ENCODE data around the gene SULT1C2. TPM values are rescaled to one million over a fixed set of nuclear protein-coding genes. Genes with fewer than 3 reads are reported as not detected.

Gene SULT1C2
- total and polyA plus RNA-seq, 2 of the 13 experiments (the other 11 are each of a cell fraction or from before 2014, with no cell fraction given), result 4.0 to 6.2 TPM

DNA sequence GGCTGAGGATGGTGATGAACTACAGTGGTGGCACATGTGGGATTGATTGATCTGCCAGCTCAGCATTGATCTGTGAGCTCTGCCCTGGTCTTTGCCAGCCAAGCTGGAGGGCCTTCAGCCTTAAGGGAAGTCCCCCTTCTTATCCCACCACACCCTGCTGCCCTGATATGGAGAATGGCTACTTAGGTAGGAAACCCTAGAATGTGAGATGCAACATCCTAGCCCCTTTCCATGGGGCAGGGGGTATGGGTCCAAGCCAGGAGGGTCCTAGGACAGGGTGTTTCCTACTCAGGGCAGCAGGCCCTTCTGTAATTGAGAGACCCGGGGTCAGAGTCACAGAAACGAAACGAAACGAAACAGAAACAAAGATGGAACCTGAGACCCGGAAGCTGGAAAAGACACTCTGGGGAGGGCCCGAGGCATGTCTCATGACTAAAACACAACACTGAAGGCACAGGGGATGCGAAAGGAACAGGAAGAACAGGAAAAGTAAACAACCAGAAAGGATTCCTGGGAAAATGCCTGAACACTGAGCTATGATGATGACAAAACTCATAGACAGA, 16.9 kb upstream of the SULT1C2 start (continued):
- TF ChIP-seq E2F1 (CRISPR knock-in tag; IDR thresholded peaks at IDR 0.05), result no peak
- TF ChIP-seq ZNF580 (CRISPR knock-in tag; IDR thresholded peaks at IDR 0.05; ENCODE audit: borderline replicate concordance, low read depth), result no peak

DNA sequence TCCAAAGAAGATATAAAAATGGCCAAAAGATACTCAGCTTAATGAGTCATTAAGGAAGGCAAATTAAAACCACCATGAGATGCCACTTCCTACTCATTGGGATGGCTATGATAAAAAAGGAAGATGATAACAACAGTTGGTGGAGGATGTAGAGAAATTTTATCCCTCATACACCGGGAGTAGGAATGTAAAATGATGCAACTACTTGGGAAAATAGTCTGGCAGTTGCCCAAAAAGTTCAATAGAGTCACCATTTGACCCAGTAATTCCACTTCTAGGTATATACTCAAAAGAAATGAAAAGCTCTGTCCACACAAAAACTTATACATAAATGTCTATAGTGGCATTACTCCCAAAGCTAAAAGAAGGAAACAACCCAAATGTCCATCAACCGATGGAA, 10.1 kb upstream of the SULT1C2 start:
- ChIA-PET CTCF (ENCODE audit: low intra/inter-chr PET ratio, low total read pairs) (no interaction called here), POLR2A (no interaction called here)
- no peaks in the 10 kb centered on the region for H3K9me3 ChIP-seq (ENCODE audit: low read length)
- ATAC-seq, result no peak
- peaks cover 0 to 4% of the 10 kb centered on the region in 2 experiments; a peak in 1 of 5 replicates for H3K27me3 ChIP-seq (ENCODE audit: control insufficient read depth in 1 of 2, insufficient read depth in 2 of 2, low read length in 2 of 2)
- no peak overlapping the region for H2AFZ ChIP-seq (ENCODE audit: low read length)
- no peaks in the 10 kb centered on the region for H3K79me2 ChIP-seq (ENCODE audit: insufficient read depth, low read length)
- intact Hi-C loops (cut with micrococcal nuclease; ENCODE audit: unreplicated experiment) (no loop called here), in situ Hi-C loops (cut with HindIII; ENCODE audit: extremely low pct_ligation_motif_present, low pct_unique_long_range_greater_than_20kb) (no loop called here)
- no TSS peak for BruUV-seq (replicated peaks)
- H3K4me2 ChIP-seq (ENCODE audit: low read depth, low read length), result no peak overlapping the region
- H3K4me3 ChIP-seq (replicated peaks in 1 of 3; ENCODE audit: insufficient read depth in 1 of 3, low read depth in 2 of 3, low read length in 3 of 3), result no peak overlapping the region
- FAIRE-seq, result no peak
- no peaks in the 10 kb centered on the region for H3K36me3 ChIP-seq (replicated peaks in 1 of 2; ENCODE audit: control insufficient read depth in 1 of 2, insufficient read depth in 2 of 2, low read length in 2 of 2)
- no peaks in the 10 kb centered on the region for H3K4me1 ChIP-seq (ENCODE audit: insufficient read depth, low read length)
- WGBS (ENCODE audit: low lambda C conversion rate), result 25% methylated on average over 2 of the region's 2 CpGs
- H3K27ac ChIP-seq (ENCODE audit: extremely low read length, insufficient read depth, low read length), result no peak overlapping the region
- H3K9ac ChIP-seq (ENCODE audit: insufficient read depth, low read depth, low read length), result no peak overlapping the region
- DNase-seq (ENCODE audit: low spot score), result no peak
- no peaks in the 10 kb centered on the region for H4K20me1 ChIP-seq (ENCODE audit: insufficient read depth, low read length)
- no peak for TF ChIP-seq GTF2F1 (IDR thresholded peaks at IDR 0.05; ENCODE audit: low read length)
- TF ChIP-seq ZNF563 (CRISPR knock-in tag; IDR thresholded peaks at IDR 0.05), result no peak
- TF ChIP-seq DNMT3B (CRISPR knock-in tag; conservative IDR thresholded peaks at IDR 0.05), result no peak
- TF ChIP-seq HDAC2 (CRISPR knock-in tag; IDR thresholded peaks at IDR 0.05), result no peak
- TF ChIP-seq FOXA3 (CRISPR knock-in tag; IDR thresholded peaks at IDR 0.05), result no peak
- TF ChIP-seq, protein P1, sequence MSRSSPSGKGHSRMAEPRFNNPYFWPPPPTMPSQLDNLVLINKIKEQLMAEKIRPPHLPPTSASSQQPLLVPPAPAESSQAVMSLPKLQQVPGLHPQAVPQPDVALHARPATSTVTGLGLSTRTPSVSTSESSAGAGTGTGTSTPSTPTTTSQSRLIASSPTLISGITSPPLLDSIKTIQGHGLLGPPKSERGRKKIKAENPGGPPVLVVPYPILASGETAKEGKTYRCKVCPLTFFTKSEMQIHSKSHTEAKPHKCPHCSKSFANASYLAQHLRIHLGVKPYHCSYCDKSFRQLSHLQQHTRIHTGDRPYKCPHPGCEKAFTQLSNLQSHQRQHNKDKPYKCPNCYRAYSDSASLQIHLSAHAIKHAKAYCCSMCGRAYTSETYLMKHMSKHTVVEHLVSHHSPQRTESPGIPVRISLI (CRISPR knock-in tag; IDR thresholded peaks at IDR 0.05; ENCODE audit: borderline replicate concordance), result no peak
- no peak for TF ChIP-seq ZNF564 (CRISPR knock-in tag; IDR thresholded peaks at IDR 0.05)
- TF ChIP-seq ZBTB38 (CRISPR knock-in tag; IDR thresholded peaks at IDR 0.05), result no peak
- TF ChIP-seq ZMYM2 (CRISPR knock-in tag; IDR thresholded peaks at IDR 0.05), result no peak
- no peak for TF ChIP-seq SRSF4 (IDR thresholded peaks at IDR 0.05; ENCODE audit: low read depth, low read length, poor library complexity, severe bottlenecking)
- TF ChIP-seq TOE1 (CRISPR knock-in tag; IDR thresholded peaks at IDR 0.05), result no peak
